Posterior vena cava (tissue), 2 donors: ENCODE results near the gene POMC. TPM values are rescaled to one million over a fixed set of nuclear protein-coding genes. Genes with fewer than 3 reads are reported as not detected.
"Not testable (repeated sequence)": the region's sequence is repeated elsewhere in the genome, so short reads cannot be mapped to it uniquely, and the experiment has no call there.

ENCODE experiments used
- DNase-seq: peaks from one replicate; pipeline ENCODE4 v3.0.0-alpha.2; 2020; ENCODE audit warnings: low spot score
- intact Hi-C, 2 donors: fragments of 100-400 bp; cut with DNase I; formaldehyde crosslinking; loops; one replicate each; pipeline versions ENCODE4 v1.14.1 to v1.14.2; 2022 to 2023
- total RNA-seq, 2 donors: library from RNA; stranded (reverse); fragmentation: NEBNext Ultra II Directional; extraction: Animal tissue kit (Norgen Biotek cat#: 25700); gene quantifications; one replicate each; pipeline ENCODE4 v1.2.1, GENCODE V29; 2021
- donor health status: DM: yes; HTN: yes; CAD: no.
- donor health status: DM: yes; HTN: yes; CAD: no.

POMC gene
- total RNA-seq, 2 donors from 2014 or later: 1.9 to 2.2 TPM

DNA sequence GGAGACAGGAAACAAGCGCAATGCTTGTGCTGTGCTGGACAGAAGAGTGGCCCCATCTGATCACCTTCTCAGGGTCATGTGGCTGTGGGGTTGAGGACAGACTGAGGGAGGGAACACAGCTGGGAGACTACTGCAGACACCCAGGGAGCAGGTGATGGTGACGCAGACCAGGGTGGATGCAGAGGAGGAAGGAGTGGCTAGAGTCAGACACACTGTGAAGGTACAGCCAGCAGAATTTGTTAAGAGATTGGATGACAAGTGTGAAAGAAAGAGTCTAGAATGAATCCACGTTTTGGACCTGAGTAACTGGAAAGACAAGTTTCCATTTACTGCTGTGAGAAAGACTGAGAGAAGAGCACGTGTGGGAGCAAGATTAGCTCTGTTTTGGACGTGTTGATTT lies 15.9 kb upstream of the POMC start:
- peak; percentile 16 for DNase-seq
- intact Hi-C loops: no loop called here

DNA sequence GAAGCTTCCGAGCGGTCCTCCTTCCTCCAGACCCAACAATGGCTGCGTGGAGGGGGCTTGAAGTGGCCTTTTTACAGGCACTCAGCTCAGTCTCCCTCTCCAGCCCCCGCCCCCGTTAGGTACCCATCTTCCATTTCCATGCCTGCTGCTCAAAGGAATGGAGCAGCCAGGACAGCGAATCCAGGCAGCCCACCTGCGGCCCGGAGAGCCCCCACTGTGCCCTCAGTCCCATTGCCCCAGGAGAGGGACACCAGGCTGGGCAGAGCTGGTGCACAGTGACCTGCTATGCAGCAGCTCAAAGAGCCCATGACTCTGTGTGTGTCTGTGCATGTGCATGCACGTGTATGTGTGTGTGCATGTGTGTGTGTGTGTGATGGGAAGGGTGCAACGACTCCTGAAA lies 10.6 kb upstream of the POMC start:
- peak; percentile 66 for DNase-seq
- intact Hi-C loops: loop anchor here in 1 of 2 donors (5.0 kb wide), 1 partner anchor 793 kb away; no protein-coding TSS in a partner anchor

DNA sequence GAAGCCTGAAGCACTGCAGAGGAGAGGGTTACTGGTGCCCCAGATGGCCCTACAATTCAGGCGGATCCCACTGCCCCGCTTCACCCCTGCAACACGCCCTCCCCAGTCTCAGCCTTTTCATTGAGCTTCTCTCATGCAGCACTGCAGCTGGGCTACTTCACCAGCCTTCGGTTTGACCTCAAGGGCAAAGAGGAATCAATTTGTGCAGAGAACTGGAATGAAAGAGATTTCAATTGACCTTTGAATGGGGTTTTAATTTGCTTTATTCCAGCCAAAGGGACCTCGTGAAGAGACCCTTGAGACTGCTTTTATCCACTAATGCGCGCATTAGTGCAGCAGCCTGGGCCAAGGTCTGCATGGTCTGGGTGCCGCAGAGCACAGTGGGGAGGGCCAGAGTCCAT lies 8.8 kb upstream of the POMC start:
- intact Hi-C loops: loop anchor here in 1 of 2 donors (5.0 kb wide), 1 partner anchor 795 kb away; no protein-coding TSS in a partner anchor
- DNase-seq: no peak

DNA sequence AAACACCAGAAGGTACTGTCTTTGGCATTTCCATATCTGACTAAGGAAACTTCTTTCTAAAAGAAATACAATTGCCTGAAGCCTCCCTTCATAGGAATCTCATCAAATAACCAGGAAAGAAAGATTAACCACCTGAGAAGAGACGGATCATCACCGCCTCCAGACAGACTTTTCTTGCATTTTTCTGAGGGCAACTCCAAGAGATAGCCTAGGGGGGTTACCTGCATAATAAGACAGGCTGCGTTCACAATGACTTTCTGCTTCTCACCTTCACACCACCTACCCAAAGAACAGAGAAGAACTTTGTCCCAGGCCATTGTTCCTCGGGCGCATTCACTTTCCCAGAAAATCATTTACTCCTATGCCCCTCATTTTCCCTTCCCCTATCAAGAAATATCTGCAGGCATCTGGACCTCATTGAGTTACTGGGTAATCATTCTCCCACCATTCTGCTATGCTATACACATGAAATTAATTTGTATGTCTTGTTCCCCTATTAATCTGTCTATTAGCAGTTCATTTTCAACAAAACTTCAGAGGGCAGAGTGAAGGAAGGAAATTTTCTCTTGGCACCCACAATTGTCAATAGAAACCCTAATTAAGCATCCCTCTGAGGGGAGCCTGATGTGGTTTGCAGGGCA lies 8.3 kb upstream of the POMC start:
- DNase-seq: no peak
- intact Hi-C loops: loop anchor here in 1 of 2 donors (5.0 kb wide), 1 partner anchor 796 kb away; no protein-coding TSS in a partner anchor

DNA sequence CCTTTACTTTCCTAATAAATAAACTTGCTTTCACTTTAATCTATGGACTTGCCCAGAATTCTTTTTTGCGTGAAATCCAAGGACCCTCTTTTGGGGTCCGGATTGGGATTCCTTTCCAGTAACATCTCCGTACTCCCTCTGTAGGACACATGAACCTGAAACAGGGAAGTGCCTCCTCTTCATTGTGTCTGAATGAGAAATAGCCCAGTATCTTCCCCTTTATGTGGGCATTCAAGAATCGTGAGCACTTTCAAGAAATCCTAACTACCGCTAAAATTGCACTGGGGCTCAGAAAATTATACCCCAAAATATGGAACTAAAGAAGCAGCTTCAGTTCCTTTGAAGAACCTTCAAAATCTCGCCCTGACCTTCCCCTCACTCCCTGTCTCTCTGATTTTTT lies 7.8 kb upstream of the POMC start:
- no peak for DNase-seq
- intact Hi-C loops: loop anchor here in 1 of 2 donors (5.0 kb wide), 1 partner anchor 796 kb away; no protein-coding TSS in a partner anchor

DNA sequence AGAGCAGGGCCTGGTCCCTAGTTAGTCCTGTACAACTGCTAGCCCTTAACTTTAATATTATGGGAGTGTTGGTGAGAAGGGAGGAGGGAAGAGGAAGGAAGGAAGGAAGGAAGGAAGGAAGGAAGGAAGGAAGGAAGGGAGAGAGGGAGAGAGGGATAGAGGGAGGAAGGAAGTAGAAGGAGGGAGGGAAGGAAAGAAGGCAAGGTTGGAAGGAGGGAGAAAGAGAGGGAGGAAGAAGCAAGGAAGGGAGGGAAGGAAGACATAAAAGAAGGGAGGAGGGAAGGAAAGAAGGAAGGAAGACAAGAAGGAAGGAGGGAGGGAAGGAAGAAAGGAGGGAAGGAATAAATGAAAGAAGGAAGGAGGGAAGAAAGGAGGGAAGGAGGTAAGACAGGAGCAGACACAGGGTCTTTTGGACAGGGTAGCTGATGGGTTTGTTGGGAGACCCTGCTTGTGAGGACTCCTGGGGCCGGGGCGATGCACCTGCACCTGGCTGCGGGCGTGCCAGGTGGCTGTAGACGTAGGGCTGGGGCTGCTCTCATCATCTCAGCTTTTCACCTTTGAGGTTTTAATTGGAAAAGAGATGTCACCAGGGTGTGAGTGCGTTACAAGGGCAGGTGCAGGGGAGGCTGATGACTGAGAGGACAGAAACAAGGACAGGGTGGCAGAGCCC lies 5.9 kb upstream of the POMC start:
- intact Hi-C loops: no loop called here
- no peak for DNase-seq

DNA sequence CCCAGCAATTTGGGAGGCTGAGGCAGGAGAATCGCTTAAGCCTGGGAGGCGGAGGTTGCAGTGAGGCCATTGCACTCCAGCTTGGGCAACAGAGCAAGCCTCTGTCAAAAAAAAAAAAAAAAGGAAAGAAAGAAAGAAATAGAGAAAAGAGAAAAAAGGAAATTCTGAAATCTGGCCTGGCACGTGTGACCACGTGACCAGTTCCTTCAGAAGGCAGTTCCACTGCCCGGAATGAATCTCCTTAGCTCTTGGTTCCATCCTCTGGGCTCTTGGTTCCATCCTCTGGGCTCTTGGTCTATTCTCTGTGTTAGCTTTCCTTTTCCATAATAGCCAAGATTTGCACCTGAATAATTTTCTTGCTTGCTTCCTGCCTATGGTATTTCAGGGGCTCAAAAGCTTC lies 5.3 kb upstream of the POMC start:
- DNase-seq: no peak
- intact Hi-C loops: no loop called here

DNA sequence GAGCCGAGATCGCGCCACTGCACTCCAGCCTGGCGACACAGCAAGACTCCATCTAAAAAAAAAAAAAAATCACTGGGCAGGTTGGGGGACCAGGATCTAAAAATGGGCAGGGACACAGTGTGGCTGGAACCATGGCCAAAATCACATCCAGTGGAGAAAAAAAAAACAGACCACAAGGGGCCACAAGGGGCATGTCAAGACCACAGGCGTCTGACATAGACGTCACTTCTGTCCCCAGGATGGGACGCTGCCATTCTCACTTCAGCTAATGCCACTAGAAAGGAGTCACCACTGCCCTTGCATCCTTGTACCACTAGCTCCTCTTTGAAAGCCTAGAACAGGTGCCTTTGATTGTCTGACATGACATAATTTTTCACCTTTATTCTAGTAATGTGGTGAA lies 2.5 kb upstream of the POMC start:
- intact Hi-C loops: no loop called here
- no peak for DNase-seq

DNA sequence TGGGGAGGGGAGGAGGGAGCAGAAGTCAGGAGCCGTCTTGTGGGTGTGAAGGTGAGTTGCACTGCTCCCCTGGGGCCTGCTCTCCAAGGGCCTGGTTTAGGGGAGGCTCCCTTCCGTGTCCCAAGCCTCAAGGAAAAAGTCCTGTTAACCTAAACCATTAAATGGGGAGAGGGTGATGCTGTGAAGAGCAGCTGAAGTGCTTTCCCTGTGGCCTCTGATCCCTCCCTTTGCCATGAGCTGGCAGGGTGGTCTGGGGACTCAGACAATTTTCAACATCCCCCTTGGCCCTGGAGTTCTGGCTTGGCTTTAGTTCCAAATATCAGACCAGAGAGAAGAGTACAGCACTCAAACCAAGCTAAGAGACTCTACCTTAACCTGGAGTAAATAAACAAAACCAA lies 692 bp upstream of the POMC start:
- intact Hi-C loops: no loop called here
- DNase-seq: peak; percentile 41

DNA sequence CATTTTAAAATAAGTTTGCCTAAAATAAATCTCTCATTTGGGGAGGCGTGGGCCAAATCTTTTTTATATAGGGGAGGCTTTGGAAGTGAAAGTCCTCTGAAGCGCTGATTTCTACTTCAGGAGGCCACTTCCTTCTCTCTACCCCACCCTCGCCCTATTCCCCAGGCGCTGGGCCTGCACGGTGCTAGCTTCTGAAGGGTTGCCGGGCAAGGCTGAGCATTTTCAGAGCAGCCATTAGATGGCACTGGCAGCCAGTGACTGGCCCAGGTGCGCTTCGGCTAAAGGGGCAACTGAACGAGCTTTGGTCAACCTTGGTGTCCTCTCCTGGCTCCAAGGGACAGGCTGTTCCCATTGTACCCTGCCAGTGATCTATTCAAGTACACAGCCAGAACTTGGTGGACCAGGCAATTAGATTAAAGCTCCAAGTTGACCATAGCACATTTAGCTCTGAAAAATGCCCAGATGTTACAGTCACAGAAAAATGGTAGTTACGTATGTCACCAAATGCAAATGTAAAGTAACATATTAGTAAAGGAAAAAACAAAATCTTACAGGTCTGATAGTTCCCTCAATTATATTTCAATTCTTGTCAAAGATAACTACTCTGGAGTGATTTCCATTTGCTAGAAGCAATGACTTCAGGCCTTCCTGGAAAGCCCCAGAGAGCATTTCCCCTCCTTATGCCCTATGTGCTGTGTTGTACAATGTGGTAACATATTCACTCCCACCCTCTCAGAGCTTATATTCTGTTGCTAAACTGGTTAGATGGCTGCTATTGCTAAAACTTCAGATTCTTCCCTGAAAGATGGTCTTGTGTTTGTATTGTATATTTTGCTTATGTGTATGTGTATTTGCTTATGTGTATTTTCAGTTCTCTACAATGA lies 2.1 kb downstream of the POMC start:
- intact Hi-C loops: no loop called here
- DNase-seq: peak; percentile 83

DNA sequence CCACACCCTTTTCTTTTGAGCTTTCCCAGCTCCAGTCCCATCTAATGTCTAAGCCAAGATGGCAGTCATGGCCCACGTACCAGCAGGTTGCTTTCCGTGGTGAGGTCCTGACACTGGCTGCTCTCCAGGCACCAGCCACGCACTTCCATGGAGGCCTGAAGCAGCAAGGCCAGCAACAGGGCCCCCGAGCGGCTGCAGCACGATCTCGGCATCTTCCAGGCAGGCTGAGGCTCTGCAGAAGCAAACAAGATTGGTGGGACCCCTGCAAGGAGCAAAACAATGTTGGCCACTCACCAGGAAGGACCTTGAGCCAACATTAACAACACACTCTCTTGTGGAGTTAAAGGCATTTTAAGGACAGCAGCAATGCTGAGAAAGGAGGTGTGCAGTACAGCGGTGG lies 3.8 kb downstream of the POMC start:
- peak; percentile 54 for DNase-seq
- intact Hi-C loops: no loop called here

DNA sequence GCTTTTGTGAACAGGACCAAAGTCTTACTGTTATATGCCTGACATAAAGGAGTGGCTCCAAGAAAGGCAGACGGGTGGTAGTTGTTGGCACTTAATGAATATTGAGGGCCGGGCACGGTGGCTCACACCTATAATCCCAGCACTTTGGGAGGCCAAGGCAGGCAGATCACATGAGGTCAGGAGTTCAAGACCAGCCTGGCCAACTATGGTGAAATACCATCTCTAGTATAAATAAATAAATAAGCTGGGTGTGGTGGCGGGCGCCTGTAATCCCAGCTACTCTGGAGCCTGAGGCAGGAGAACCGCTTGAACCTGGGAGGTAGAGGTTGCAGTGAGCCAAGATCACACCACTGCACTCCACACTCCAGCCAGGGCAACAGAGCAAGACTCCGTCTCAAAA lies 6.3 kb downstream of the POMC start:
- DNase-seq: peak; percentile 35
- intact Hi-C loops: not testable (repeated sequence)

DNA sequence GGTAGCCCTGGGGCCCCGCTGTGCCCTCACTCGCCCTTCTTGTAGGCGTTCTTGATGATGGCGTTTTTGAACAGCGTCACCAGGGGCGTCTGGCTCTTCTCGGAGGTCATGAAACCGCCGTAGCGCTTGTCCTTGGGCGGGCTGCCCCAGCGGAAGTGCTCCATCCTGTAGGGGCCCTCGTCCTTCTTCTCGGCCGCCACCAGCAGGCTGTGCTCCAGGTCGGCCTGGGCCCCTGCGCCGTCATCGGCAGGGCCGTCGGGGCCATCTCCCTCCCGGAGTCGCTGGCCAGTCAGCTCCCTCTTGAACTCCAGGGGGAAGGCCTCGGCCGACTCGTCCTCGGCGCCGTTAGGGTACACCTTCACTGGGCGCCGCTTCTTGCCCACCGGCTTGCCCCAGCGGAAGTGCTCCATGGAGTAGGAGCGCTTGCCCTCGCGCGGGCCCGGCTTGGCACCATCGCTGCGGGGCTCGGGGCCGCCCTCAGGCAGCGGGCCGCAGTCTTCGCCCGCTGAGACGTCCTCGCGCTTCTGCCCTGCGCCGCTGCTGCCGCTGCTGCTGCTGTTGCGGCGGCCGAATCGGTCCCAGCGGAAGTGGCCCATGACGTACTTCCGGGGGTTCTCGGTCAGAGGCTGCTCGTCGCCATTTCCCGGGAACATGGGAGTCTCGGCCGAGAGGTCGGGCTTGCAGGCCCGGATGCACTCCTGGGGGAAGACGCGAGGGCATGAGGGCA lies 7.2 kb downstream of the POMC start:
- DNase-seq: peak; percentile 93
- intact Hi-C loops: no loop called here

DNA sequence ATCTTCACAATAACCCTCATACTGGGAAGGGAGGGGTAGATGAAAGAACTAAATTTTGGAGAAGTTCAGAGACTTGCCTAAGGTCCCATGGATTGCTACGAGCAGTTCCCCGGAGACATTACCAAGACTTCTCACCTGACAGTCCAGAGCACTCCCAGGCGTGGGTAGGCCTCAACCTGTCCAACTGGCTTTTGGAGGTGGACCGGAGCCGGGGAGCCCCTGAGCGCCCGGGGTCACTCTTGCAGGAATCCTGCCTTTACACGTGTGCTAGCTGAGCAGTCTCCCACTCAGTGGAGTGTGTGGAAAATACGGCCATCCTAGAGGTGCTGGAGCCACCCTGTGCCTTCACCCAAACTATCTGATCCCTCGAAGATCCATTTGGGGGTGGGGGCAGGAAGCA lies 8.0 kb downstream of the POMC start:
- intact Hi-C loops: no loop called here
- DNase-seq: peak; percentile 58

DNA sequence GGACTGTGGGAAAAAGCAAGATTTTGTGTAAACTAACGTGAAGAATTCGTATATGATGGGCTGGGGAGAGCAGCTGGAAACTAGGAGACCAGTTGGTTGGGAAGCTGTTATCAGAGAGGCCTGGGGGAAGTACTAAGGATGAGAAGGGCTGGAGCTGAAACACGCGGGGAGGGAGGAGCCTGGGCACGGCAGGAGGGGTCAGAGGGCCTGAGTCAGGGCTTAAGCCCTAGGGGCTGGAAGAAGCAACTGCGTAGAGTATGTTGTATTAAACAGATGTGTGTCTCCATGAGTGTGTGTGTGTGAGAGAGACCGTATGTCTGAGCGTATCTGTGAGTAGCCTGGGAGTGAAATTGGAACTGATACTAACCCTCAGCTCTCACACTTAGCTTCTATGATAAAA lies 8.4 kb downstream of the POMC start:
- peak; percentile 50 for DNase-seq
- intact Hi-C loops: no loop called here

DNA sequence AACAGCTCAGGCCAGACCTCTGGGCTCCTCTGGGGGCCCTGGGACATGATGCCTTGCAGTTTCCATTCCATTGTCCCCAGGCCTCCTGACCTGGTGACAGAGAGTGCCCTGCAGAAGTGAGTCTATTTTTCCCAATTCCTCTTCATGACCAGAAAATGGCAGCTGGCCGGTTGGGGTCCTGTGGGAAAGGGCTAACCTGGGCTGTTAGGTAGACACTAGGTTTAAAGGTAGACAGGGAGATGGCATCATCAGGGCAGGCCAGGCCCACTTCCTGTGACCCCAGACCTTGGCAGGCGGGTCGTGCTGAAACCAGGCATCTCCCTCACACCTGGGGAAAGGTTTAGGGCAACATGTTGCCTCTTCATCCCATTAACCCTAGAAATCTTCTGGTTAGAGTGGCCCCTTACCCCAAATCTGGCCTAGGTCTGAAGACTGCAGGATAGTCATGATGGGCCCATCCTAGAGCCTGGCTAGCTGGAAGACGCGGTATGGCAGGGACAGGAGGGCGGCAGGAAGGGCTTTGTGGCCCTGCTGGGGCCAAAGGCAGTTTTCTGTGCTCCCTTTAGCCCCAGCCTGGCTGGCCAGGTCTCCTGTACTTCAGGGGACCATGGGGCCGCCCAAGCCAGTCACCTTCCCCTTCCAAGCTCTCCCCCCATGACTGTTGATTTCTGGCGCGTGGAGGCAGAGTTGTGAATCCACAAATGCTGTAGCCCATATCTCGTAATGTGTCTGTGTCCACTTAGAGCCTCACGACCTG lies 10.1 kb downstream of the POMC start:
- intact Hi-C loops: no loop called here
- peak; percentile 53 for DNase-seq

DNA sequence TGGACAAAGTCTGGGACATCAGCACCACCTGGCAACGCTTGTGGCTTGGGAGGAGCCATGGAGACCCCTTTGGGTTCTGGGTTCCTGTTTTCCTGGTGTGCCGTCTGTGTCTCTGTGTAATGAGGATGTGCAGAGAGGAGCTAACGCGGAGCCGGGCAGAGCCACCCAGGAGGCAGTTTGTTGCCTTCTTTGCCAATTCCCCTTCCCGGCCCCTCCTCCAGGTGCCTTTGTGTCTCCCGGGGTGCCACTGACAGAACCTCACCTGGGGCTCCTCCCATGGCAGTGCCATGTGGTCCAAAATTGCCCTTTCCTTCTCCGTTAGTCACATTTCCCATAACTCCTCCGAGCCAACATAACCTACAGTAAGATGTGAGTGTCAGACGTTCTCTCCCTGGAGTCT lies 13.0 kb downstream of the POMC start:
- no peak for DNase-seq

DNA sequence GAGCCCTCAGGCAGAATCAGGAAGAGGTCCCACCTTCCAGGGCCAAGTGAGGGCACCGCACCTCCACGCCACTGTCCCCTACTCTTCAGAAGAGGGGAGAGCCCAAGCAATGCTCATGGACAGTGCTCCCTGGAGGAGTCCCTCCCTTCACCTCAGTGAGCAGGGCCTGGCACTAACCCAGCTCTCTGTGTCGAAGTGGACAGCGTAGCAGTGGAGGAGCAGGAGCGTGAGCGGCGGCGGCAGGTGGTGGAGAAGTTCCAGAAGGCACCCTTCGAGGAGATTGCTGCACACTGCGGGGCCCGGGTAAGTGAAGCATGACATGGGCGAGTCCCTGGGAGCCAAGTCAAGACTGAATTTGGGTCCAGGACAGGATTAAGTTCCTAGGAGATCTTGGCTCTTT lies 16.7 kb downstream of the POMC start:
- intact Hi-C loops: no loop called here
- no peak for DNase-seq

More for the DNA sequence above, 13.0 kb downstream of the POMC start:
- intact Hi-C loops: no loop called here

DNA sequence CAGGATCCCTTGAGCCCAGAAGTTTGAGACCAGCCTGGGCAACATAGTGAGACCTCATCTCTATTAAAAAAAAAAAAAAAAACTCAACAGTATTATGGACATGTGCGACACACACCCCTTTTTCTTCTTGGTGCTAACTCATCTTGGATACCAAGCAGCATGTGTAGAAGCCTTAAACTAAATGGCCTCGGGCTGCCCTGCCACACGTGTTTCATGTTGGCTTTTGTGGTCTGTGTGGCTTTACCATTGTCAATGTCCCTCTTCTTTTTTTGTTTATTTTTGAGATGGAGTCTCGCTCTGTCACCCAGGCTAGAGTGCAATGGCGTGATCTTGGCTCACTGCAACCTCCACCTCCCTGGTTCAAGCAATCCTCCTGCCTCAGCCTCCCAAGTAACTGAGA lies 17.4 kb downstream of the POMC start:
- DNase-seq, intact Hi-C loops: not testable (repeated sequence)
